GM21390 (cell line): Measurements from ENCODE around the gene IFNA1.
"Not testable (repeated sequence)": the region's sequence is repeated elsewhere in the genome, so short reads cannot be mapped to it uniquely, and the experiment has no call there.

Experiments
- ATAC-seq: cut with Tn5 transposase; IDR thresholded peaks from one replicate; pipeline ENCODE4 v1.9.1; 2021; ENCODE audit not compliant: unreplicated experiment

The IFNA1 gene

DNA sequence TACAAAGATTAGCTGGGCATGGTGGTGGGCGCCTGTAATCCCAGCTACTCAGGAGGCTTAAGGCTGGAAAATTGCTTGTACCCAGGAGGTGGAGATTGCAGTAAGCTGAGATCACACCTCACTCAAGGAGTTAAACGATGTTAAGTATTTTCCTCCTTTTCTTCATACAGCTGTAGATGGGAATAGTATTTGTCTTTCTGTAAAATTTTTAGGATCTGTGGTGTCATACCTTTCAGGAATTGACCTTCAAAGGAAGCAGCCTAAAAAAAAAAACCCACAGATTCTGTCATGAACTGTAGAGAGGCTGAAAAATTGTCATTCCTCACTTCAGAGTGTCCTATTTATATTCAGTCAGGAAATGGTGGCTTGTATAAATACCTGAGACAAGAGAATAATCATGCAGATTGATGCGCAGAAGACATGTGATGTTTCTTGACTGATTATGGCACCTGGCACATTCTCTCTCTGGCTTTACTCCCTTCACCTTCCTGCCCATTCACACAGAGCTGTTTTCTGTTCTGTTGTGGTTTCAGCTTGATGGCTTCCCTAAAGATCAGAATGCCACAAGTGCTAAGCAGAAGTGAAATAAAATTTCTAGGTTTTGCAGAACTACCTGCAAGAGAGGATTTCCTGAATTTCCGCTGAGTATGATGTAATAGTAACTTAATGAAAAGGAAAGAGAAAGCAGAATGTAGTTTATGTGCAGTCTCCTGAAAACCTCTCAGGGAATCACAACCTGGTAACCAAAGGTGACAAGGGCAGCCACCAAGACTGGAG, 3.8 kb downstream of the IFNA1 start:
- ATAC-seq = peak; percentile 92

- ATAC-seq = not testable (repeated sequence)
Measured at GRCh38 chr9:21449312-21449711, 9.1 kb downstream of the IFNA1 start.

DNA sequence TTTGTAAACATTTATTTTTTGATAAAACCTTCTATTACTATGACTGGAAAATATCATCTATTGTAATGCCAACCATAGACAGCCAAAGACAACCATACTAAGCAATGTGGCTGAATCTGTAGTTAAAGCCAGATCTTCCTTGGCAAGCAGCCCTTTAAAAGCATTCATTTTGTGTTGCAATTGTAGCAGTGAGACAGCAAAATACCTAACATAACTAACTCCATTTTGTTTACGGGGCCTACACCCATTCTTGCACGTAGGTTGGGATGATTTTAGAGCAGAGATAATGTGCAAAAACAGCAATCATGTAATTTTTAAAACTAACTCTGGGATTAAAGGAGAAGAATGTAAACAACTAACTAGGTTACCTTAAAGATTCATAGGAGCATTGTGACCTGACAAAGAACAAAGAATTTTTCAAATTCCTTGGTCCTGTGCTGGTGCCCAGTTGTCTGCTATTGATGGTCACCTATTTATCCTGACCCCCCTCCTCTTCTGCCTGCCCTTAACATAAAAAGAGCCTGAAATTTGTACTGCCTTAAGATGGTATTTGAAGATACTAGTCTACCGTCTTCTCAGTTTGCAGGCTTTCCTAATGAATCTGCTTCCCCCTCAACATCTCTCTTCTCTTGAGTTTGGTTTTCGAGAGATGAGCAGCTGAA, 10.6 kb downstream of the IFNA1 start:
- no peak for ATAC-seq

DNA sequence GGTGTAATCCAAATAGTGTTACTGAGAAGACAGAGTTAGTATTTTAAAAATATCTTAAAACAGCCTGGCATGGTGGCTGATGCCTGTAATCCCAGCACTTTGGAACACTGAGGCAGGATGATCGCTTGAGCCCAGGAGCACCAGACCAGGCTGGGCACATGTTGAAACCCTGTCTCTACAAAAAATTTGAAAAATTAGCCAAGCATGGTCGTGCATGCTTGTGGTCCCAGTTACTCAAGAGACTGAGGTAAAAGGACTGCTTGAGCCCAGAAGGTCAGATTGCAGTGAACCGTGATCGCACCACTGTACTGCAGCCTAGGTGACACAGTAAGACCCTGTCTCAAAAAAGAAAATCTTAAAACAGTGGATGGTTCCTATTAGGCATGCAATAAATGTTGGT, 12.4 kb downstream of the IFNA1 start:
- ATAC-seq = no peak

GRCh38 chr9:21454149-21454548, 13.9 kb downstream of the IFNA1 start:
- no peak for ATAC-seq

- ATAC-seq = peak; percentile 89
Measured at GRCh38 chr9:21455320-21455719, 15.1 kb downstream of the IFNA1 start.

DNA sequence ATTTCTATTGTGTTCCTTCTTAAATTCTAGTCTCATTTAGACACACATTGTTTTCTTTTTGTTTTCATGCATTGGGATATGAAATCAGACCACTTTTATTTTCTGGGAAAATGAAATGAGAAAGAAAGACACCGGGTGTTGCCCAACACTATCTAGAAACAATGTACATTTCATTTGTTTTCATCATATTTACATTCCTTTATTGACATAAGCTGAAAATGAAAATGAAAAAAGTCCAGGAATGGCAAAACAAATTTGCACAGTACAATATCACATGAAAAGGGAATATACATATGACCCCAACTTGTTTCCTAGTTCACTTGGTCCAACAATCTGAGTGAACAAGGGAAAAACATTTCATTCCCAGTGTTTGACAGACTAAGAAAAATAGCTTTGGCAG, 21.1 kb downstream of the IFNA1 start:
- ATAC-seq = no peak

- ATAC-seq = no peak
Measured at GRCh38 chr9:21465138-21465537, 24.9 kb downstream of the IFNA1 start.

- ATAC-seq = no peak
Measured at GRCh38 chr9:21465859-21466518, 25.8 kb downstream of the IFNA1 start.

DNA sequence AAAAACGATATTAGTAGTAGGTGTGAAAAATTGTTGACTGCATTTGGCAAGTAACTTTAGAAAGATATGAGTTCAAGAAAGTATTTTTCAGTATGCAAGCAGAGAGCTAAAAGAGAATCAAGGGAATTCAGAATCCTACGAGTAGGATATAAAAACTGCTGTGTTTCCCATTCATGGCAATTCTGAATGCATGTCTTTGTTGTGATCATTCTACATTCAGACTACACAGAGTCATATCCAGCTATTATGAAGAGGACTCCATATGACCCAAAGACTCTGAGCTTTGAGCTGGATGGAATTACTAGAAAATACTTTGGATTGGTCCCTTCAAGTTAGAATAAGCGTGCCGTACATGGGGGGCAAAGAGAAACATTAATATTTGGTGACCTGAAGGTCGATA, 29.9 kb downstream of the IFNA1 start:
- no peak for ATAC-seq

DNA sequence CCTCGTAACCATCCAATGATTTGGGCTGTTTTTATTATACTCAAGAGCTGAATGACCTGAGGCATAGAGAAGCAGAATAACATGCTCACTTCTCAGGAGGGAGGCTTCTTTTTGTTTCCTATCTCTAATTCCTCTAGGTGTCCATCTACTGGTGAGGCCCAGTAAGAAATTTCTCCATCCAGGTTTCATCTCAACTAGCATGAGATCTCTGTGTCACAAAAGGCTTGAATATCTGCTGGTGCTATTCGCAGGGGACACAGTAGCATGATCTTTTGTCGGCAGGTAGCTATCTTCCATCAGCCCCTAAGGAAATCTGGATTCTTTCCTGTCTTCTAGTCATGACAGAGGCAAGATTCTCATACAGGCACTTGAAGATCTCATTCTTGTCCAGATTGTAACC, 33.0 kb downstream of the IFNA1 start:
- no peak for ATAC-seq

- ATAC-seq = no peak
Measured at GRCh38 chr9:21477466-21477865, 37.2 kb downstream of the IFNA1 start.

DNA sequence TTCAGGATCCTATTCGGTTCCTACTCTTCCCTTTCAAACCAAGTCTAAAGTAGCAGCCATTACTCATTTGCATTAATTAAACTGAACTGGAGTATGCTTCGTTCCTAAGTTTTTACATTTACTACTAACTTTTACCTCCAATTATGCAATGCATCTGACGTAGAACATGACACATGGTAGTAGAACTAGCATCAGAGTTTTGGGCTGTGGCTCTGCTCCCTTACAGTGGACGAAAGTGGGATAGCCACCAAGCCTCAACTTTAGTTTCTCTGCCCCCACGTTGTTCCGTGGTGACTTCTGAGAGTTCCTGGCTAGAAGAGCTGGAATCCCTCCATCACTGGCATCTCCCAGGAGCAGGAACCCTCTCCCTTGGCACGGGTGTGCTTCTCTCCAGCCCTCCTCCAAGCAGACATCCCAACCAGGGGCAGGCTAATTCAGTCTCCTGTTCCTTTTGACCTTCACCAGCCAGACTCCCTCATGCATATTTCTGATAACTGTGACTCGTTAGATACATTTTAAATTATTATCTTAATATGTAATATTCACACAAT, 39.0 kb downstream of the IFNA1 start:
- ATAC-seq = no peak

DNA sequence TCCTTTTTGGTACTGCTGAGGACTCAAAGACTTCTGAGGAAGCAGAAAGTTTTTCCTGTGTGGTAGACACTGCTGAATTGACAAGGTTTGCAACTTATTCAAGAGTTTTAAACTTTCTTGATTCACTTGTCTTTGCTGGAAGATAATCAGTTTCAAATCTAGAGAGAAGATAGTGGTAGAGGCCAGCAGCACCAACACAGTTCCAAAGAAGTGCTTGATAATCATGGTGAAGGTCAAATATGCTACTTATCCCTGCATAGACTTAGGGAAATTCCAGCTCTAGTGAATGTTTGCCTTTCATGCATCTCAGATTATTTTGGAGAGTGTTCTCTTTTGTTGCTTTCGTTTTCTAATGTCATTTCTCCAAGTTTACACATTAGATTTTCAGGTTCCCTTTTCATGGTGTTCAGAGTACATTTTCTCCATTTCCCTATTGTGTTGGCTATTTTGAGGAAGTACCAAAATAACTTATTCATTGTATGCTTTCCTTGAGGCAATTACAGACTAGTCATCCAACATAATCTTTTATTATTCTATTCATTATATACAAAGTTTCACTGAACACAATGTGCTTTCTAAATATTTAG, 41.3 kb downstream of the IFNA1 start:
- ATAC-seq = peak; percentile 59

- ATAC-seq = no peak
Measured at GRCh38 chr9:21482213-21482612, 42.0 kb downstream of the IFNA1 start, which contains the start of gene IFNE. TSS of gene IFNE (minus strand) at chr9:21482313. CDS start at chr9:21481694, 619 bp downstream.
